HEK293 (cell line): ENCODE data around the gene CRYBA4.

Experiments
- CTCF ChIA-PET: fragments of 350-600 bp; formaldehyde crosslinking; extraction: SDS; loops from one replicate; lab custom pipeline; 2021; ENCODE audit warnings: antibody characterized with exemption; lab: Yijun Ruan, JAX
- POLR2A ChIA-PET: fragments of 300-600 bp; formaldehyde crosslinking; extraction: SDS; loops from one replicate; lab custom pipeline; 2020; ENCODE audit warnings: antibody characterized with exemption, inconsistent platforms; lab: Yijun Ruan, JAX
- H3K27ac ChIP-seq: fragments of 200-500 bp; sonication (Bioruptor generic); 2 replicates; pipeline ENCODE4 v1.5.1; 2014; ENCODE audit warnings: low read depth, low read length, control low read depth, inconsistent platforms; ENCODE audit errors: extremely low read depth
- H3K36me3 ChIP-seq, 2 experiments: fragments of 200-500 bp in 1 of 2; sonication (Bioruptor generic) in 1 of 2; 1 replicate in 1 of 2; 2 replicates in 1 of 2; pipeline ENCODE4 v1.5.1; 2014 to 2017; ENCODE audit warnings: inconsistent platforms in 2 of 2, low read length in 2 of 2; ENCODE audit not compliant: control insufficient read depth in 2 of 2, insufficient read depth in 1 of 2
- H3K4me1 ChIP-seq: fragments of 200-500 bp; sonication (Bioruptor generic); 2 replicates; pipeline ENCODE4 v1.5.1; 2014; ENCODE audit warnings: mild to moderate bottlenecking, low read length, inconsistent platforms; ENCODE audit not compliant: control insufficient read depth, insufficient read depth
- H3K4me3 ChIP-seq: 2 replicates; pipeline ENCODE4 v1.5.1; 2011; ENCODE audit warnings: low read depth, mild to moderate bottlenecking, control low read depth, low read length, moderate library complexity
- H3K9me3 ChIP-seq: fragments of 200-500 bp; sonication (Bioruptor generic); 2 replicates; pipeline ENCODE4 v1.5.1; 2014; ENCODE audit warnings: low read depth, low read length, inconsistent platforms; ENCODE audit not compliant: control insufficient read depth, insufficient read depth
- ATF2 ChIP-seq: fragments of 450-650 bp; formaldehyde crosslinking; IDR thresholded peaks from 2 replicates; pipeline ENCODE4 v1.5.1; 2016; ENCODE audit warnings: missing biosample characterization, missing genetic modification characterization, low read depth
- GFI1B ChIP-seq: fragments of 450-650 bp; formaldehyde crosslinking; IDR thresholded peaks from 2 replicates; pipeline ENCODE4 v1.5.1; 2016; ENCODE audit warnings: missing biosample characterization, missing genetic modification characterization
- PRDM10 ChIP-seq: fragments of 450-650 bp; formaldehyde crosslinking; IDR thresholded peaks from 2 replicates; pipeline ENCODE4 v1.5.1; 2016; ENCODE audit warnings: missing biosample characterization, missing genetic modification characterization
- PRDM2 ChIP-seq: fragments of 450-650 bp; formaldehyde crosslinking; IDR thresholded peaks from 2 replicates; pipeline ENCODE4 v1.5.1; 2016; ENCODE audit warnings: missing biosample characterization, missing genetic modification characterization, borderline replicate concordance
- ZNF133 ChIP-seq: fragments of 450-650 bp; formaldehyde crosslinking; IDR thresholded peaks from 2 replicates; pipeline ENCODE4 v1.5.1; 2016; ENCODE audit warnings: missing biosample characterization, missing genetic modification characterization
- ZNF148 ChIP-seq: fragments of 450-650 bp; formaldehyde crosslinking; IDR thresholded peaks from 2 replicates; pipeline ENCODE4 v1.5.0; 2017; ENCODE audit warnings: missing biosample characterization, missing genetic modification characterization, borderline replicate concordance
- ZNF311 ChIP-seq: fragments of 450-650 bp; formaldehyde crosslinking; IDR thresholded peaks from 2 replicates; pipeline ENCODE4 v1.5.1; 2017; ENCODE audit warnings: missing biosample characterization, missing genetic modification characterization, borderline replicate concordance
- ZNF335 ChIP-seq: fragments of 450-650 bp; formaldehyde crosslinking; conservative IDR thresholded peaks from 2 replicates; pipeline ENCODE4 v1.5.1; 2016; ENCODE audit warnings: missing biosample characterization, missing genetic modification characterization
- ZNF350 ChIP-seq: fragments of 450-650 bp; formaldehyde crosslinking; IDR thresholded peaks from 2 replicates; pipeline ENCODE4 v1.5.0; 2017; ENCODE audit warnings: missing biosample characterization, mild to moderate bottlenecking, missing genetic modification characterization
- ZNF513 ChIP-seq: fragments of 450-650 bp; IDR thresholded peaks from 2 replicates; pipeline ENCODE4 v1.5.1; 2018; ENCODE audit warnings: missing biosample characterization, missing genetic modification characterization
- ZNF555 ChIP-seq: fragments of 450-650 bp; formaldehyde crosslinking; conservative IDR thresholded peaks from 2 replicates; pipeline ENCODE4 v1.5.1; 2017; ENCODE audit warnings: missing biosample characterization, mild to moderate bottlenecking, missing genetic modification characterization, inconsistent platforms
- ZNF623 ChIP-seq: fragments of 450-650 bp; formaldehyde crosslinking; IDR thresholded peaks from 2 replicates; pipeline ENCODE4 v1.5.1; 2016; ENCODE audit warnings: missing biosample characterization, missing genetic modification characterization
- ZNF830 ChIP-seq: fragments of 450-650 bp; IDR thresholded peaks from 2 replicates; pipeline ENCODE4 v1.5.0; 2018; ENCODE audit warnings: missing biosample characterization, missing genetic modification characterization, low read depth, mild to moderate bottlenecking, moderate library complexity

The CRYBA4 gene

GRCh38 chr22:26620197-26620596 lies 1.6 kb upstream of the CRYBA4 start (continued):
- TF ChIP-seq PRDM2 (tag by site-specific recombination) (no peak), ZNF350 (tag by site-specific recombination) (no peak), ZNF513 (no peak), ZNF623 (tag by site-specific recombination) (no peak), ZNF830 (tag by site-specific recombination) (no peak), ZNF555 (tag by site-specific recombination) (no peak), ZNF311 (tag by site-specific recombination) (no peak), PRDM10 (tag by site-specific recombination) (no peak), GFI1B (no peak), ZNF148 (tag by site-specific recombination) (no peak)

GRCh38 chr22:26623984-26624383 lies 2.2 kb downstream of the CRYBA4 start:
- H3K9me3 ChIP-seq, result no peaks in the 10 kb centered on the region
- ChIA-PET POLR2A (no interaction called here), CTCF (interaction anchor here (0.7 to 1.2 kb wide), 4 partner anchors 18 to 257 kb away, joined by 3 to 5 read pairs (median 4); no protein-coding TSS in a partner anchor)
- TF ChIP-seq GFI1B, result no peak
- no peak for TF ChIP-seq ATF2 (tag by site-specific recombination)
- TF ChIP-seq ZNF133 (tag by site-specific recombination), result no peak
- TF ChIP-seq ZNF335 (tag by site-specific recombination), result no peak
- no peak overlapping the region for H3K27ac ChIP-seq
- H3K36me3 ChIP-seq, result no peaks in the 10 kb centered on the region
- H3K4me1 ChIP-seq, result no peaks in the 10 kb centered on the region
- H3K4me3 ChIP-seq, result no peak overlapping the region
